Naive thymus-derived CD4-positive, alpha-beta T cell (primary cell): Measurements from ENCODE around the gene OR10G3. TPM values are rescaled to one million over a fixed set of nuclear protein-coding genes. Genes with fewer than 3 reads are reported as not detected.

Experiments used
- polyA plus RNA-seq, 2 donors: library from polyadenylated mRNA; unstranded; fragments of 300-500 nt; fragmentation: Illumina TruSeq; gene quantifications; one replicate each; pipeline ENCODE4 v1.2.3, GENCODE V29; 2021
- total RNA-seq, 6 experiments: library from RNA in 5 of 6; stranded (reverse) in 5 of 6; gene quantifications; 1 replicate in 5 of 6; 2 replicates in 1 of 6; pipeline ENCODE4 v1.2.3 and lab custom pipeline; 2021 to 2026

Gene OR10G3
- total and polyA plus RNA-seq, 7 experiments from 2014 or later, result not detected

Other genes with a start within 250 kb of the OR10G3 start
- gene SUPT16H, start 196.1 kb downstream of the OR10G3 start, total RNA-seq, result 100 to 1,000 TPM in 1 of 5 experiments, 10 to 100 TPM in 4; 46.1 to 104 (median 78.6) TPM
- 10 to 100 TPM; 78.2 to 80.9 TPM for gene SUPT16H, start 196.1 kb downstream of the OR10G3 start, polyA plus RNA-seq
- gene CHD8, start 124.0 kb downstream of the OR10G3 start, total RNA-seq, result 100 to 1,000 TPM; 125 to 143 (median 133) TPM
- 10 to 100 TPM; 39.3 to 50.4 TPM for gene CHD8, start 124.0 kb downstream of the OR10G3 start, polyA plus RNA-seq
- 10 to 100 TPM; 26.6 to 32.8 (median 30.5) TPM for gene RAB2B, start 103.1 kb downstream of the OR10G3 start, total RNA-seq
- 1 to 10 TPM; 5.6 to 9.9 TPM for gene RAB2B, start 103.1 kb downstream of the OR10G3 start, polyA plus RNA-seq
- 100 to 1,000 TPM in 1 of 5 experiments, 10 to 100 TPM in 4; 78.5 to 116 (median 86.5) TPM for gene TOX4, start 102.9 kb downstream of the OR10G3 start, total RNA-seq
- gene TOX4, start 102.9 kb downstream of the OR10G3 start, polyA plus RNA-seq, result 10 to 100 TPM; 70.5 to 98.3 TPM
- 100 to 1,000 TPM in 2 of 5 experiments, 10 to 100 TPM in 3; 43.6 to 108 (median 75.3) TPM for gene METTL3, start 68.7 kb downstream of the OR10G3 start, total RNA-seq
- gene METTL3, start 68.7 kb downstream of the OR10G3 start, polyA plus RNA-seq, result 10 to 100 TPM; 17.6 to 26.3 TPM
- 1 to 10 TPM; 2.3 to 8.3 (median 3.9) TPM for gene SALL2, start 53.7 kb downstream of the OR10G3 start, total RNA-seq
- 1 to 10 TPM; 4.2 to 5.9 TPM for gene SALL2, start 53.7 kb downstream of the OR10G3 start, polyA plus RNA-seq
- gene OR10G2, start 54.9 kb upstream of the OR10G3 start, total RNA-seq, result not detected
- gene OR10G2, start 54.9 kb upstream of the OR10G3 start, polyA plus RNA-seq, result under 1 TPM in 1 of 2 donors, not detected in 1; 0.28 TPM
- gene OR4E2, start 73.8 kb upstream of the OR10G3 start, total RNA-seq, result not detected
- not detected for gene OR4E2, start 73.8 kb upstream of the OR10G3 start, polyA plus RNA-seq
- gene OR4E1, start 93.7 kb upstream of the OR10G3 start, total RNA-seq, result under 1 TPM in 4 of 5 experiments, not detected in 1; 0.07 to 0.19 (median 0.12) TPM
- gene OR4E1, start 93.7 kb upstream of the OR10G3 start, polyA plus RNA-seq, result not detected